Endodermal cell (in vitro differentiated cells): ENCODE results near the gene ZKSCAN1. TPM values are rescaled to one million over a fixed set of nuclear protein-coding genes. Genes with fewer than 3 reads are reported as not detected.
"Not testable (repeated sequence)": the region's sequence is repeated elsewhere in the genome, so short reads cannot be mapped to it uniquely, and the experiment has no call there.

Source experiments
- DNase-seq: peaks from one replicate; pipeline ENCODE4 v3.0.0-alpha.2; 2017
- H3K27ac ChIP-seq: 2 replicates; pipeline ENCODE4 v1.5.1; 2013; ENCODE audit warnings: mild to moderate bottlenecking, low read depth, low read length, moderate library complexity
- H3K27me3 ChIP-seq: 2 replicates; pipeline ENCODE4 v1.6.1; 2013; ENCODE audit warnings: mild to moderate bottlenecking, low read length, moderate library complexity; ENCODE audit not compliant: insufficient read depth, control insufficient read depth, poor library complexity, severe bottlenecking
- H3K36me3 ChIP-seq: 2 replicates; pipeline ENCODE4 v1.7.0; 2013; ENCODE audit warnings: mild to moderate bottlenecking, low read length, moderate library complexity; ENCODE audit not compliant: control insufficient read depth, insufficient read depth
- H3K4me1 ChIP-seq: one replicate; pipeline ENCODE4 v1.7.0; 2013; ENCODE audit warnings: low read length; ENCODE audit not compliant: control insufficient read depth, insufficient read depth
- H3K4me3 ChIP-seq: 2 replicates; pipeline ENCODE4 v1.5.1; 2013; ENCODE audit warnings: mild to moderate bottlenecking, low read length, moderate library complexity
- H3K9ac ChIP-seq: 2 replicates; pipeline ENCODE4 v1.6.1; 2013; ENCODE audit warnings: mild to moderate bottlenecking, low read length, moderate library complexity; ENCODE audit not compliant: poor library complexity, severe bottlenecking; ENCODE audit errors: extremely low read depth
- H3K9me3 ChIP-seq: 2 replicates; pipeline ENCODE4 v1.6.1; 2013; ENCODE audit warnings: mild to moderate bottlenecking, low read length, moderate library complexity; ENCODE audit not compliant: control insufficient read depth
- H3K27ac Mint-ChIP-seq: 2 replicates; pipeline ENCODE4 v1.8.0; 2020; ENCODE audit warnings: mixed read lengths
- H3K27me3 Mint-ChIP-seq: 2 replicates; pipeline ENCODE4 v1.8.0; 2021; ENCODE audit warnings: mild to moderate bottlenecking, mixed read lengths; ENCODE audit not compliant: insufficient read depth
- H3K36me3 Mint-ChIP-seq: 2 replicates; pipeline ENCODE4 v1.8.0; 2020; ENCODE audit warnings: low read depth, mixed read lengths
- H3K4me1 Mint-ChIP-seq: 2 replicates; pipeline ENCODE4 v1.8.0; 2020; ENCODE audit warnings: mixed read lengths
- H3K4me3 Mint-ChIP-seq: 2 replicates; pipeline ENCODE4 v1.8.0; 2020; ENCODE audit warnings: mild to moderate bottlenecking, moderate library complexity, mixed read lengths
- H3K9me3 Mint-ChIP-seq: 2 replicates; pipeline ENCODE4 v1.8.0; 2020; ENCODE audit warnings: mild to moderate bottlenecking, mixed read lengths
- CTCF ChIP-seq: fragments of 200-600 bp; sonication (generic); conservative IDR thresholded peaks from 2 replicates; pipeline ENCODE4 v1.5.0; 2021; ENCODE audit warnings: antibody characterized with exemption, mild to moderate bottlenecking
- WGBS, 2 experiments: methylation state at CpG; one replicate each; pipeline versions ENCODE4 v1.1.5 to v1.1.7; 2013; ENCODE audit warnings: missing lambda C conversion rate in 2 of 2, mixed read lengths in 1 of 2; ENCODE audit not compliant: insufficient coverage in 1 of 2, insufficient read length in 1 of 2; 5-methylcytosine and 5-hydroxymethylcytosine counted together
- long read RNA-seq, 4 experiments: library from polyadenylated mRNA in 2 of 4; library from RNA in 1 of 4; library from capped mRNA in 1 of 4; stranded (forward) in 3 of 4; unstranded in 1 of 4; transcript quantifications; one replicate each; pipeline ENCODE4 v2.0.0, GENCODE V29; 2020 to 2021; ENCODE audit warnings: inconsistent platforms in 1 of 4
- polyA plus RNA-seq, 2 experiments: library from polyadenylated mRNA; stranded (reverse); fragments of 50-300 nt; gene quantifications; one replicate each; pipeline ENCODE4 v1.2.3, GENCODE V29; 2013
- total RNA-seq, 2 donors: library from RNA; stranded (reverse); fragmentation: NEBNext Ultra II Directional in 1 of 2; extraction: Animal tissue kit (Norgen Biotek cat#: 25700) in 1 of 2; gene quantifications; 2 replicates in 1 of 2; 3 replicates in 1 of 2; pipeline ENCODE4 v1.2.1, GENCODE V29; 2021

Gene ZKSCAN1
- total RNA-seq, result 10 to 100 TPM; 57.1 to 68.0 TPM
- polyA plus RNA-seq (2013, experiment 1 of 2), result 43.6 TPM
- 42.6 TPM for polyA plus RNA-seq (2013, experiment 2 of 2)
- long read RNA-seq, experiment 1, partial matches to known transcripts, result 0 of 11 reads
- long read RNA-seq, experiment 1, other reads (novel, unspliced or antisense), result 11 of 11 reads
- long read RNA-seq, experiment 2, full-length matches to known transcripts, result 9 of 41 reads
- long read RNA-seq, experiment 2, partial matches to known transcripts, result 2 of 41 reads
- long read RNA-seq, experiment 2, other reads (novel, unspliced or antisense), result 30 of 41 reads
- long read RNA-seq, experiment 3, full-length matches to known transcripts, result 65 of 93 reads
- long read RNA-seq, experiment 3, partial matches to known transcripts, result 8 of 93 reads
- long read RNA-seq, experiment 3, other reads (novel, unspliced or antisense), result 20 of 93 reads
- long read RNA-seq, experiment 4, full-length matches to known transcripts, result 5 of 15 reads
- long read RNA-seq, experiment 4, partial matches to known transcripts, result 2 of 15 reads
- long read RNA-seq, experiment 4, other reads (novel, unspliced or antisense), result 8 of 15 reads

GRCh38 chr7:100015232-100016214 is at the start of gene ZKSCAN1:
ZKSCAN1 (plus strand) TSS chr7:100015596; CDS start chr7:100023507, 7,911 bp downstream.
- Histone ChIP-seq H3K36me3 (peaks cover 11% of the 10 kb centered on the region), H3K4me3 (peak within 1 kb of the TSS; percentile 99), H3K9ac (peak within 1 kb of the TSS; percentile 95), H3K9me3 (no peaks in the 10 kb centered on the region), H3K27ac (peak within 1 kb of the TSS; percentile 93), H3K27me3 (no peaks in the 10 kb centered on the region), H3K4me1 (no peaks in the 10 kb centered on the region)
- H3K4me1 Mint-ChIP-seq, result peaks cover 16% of the 10 kb centered on the region
- 0 to 1% methylated on average over 11 to 70 of the region's 70 CpGs for WGBS, 2 experiments
- peaks cover 2% of the 10 kb centered on the region for H3K27me3 Mint-ChIP-seq
- DNase-seq, result peak; percentile 94
- no peak for TF ChIP-seq CTCF
- H3K9me3 Mint-ChIP-seq, result no peaks in the 10 kb centered on the region
- H3K4me3 Mint-ChIP-seq, result peak within 1 kb of the TSS; percentile 93
- H3K27ac Mint-ChIP-seq, result peak within 1 kb of the TSS; percentile 97
- H3K36me3 Mint-ChIP-seq, result peaks cover 15% of the 10 kb centered on the region

GRCh38 chr7:99969298-99969697 is 46.1 kb upstream of the ZKSCAN1 start:
- H3K36me3 Mint-ChIP-seq, result no peaks in the 10 kb centered on the region
- H3K4me3 Mint-ChIP-seq, result no peak overlapping the region
- no peaks in the 10 kb centered on the region for H3K9me3 ChIP-seq
- H3K27me3 Mint-ChIP-seq, result peaks cover 14% of the 10 kb centered on the region
- 82 to 88% methylated on average over 2 to 3 of the region's 3 CpGs for WGBS, 2 experiments
- no peak overlapping the region for H3K9ac ChIP-seq
- no peaks in the 10 kb centered on the region for H3K36me3 ChIP-seq
- H3K27ac ChIP-seq, result no peak overlapping the region
- no peaks in the 10 kb centered on the region for H3K9me3 Mint-ChIP-seq
- no peaks in the 10 kb centered on the region for H3K4me1 ChIP-seq
- H3K27ac Mint-ChIP-seq, result no peak overlapping the region
- H3K4me1 Mint-ChIP-seq, result no peaks in the 10 kb centered on the region
- peaks cover 7% of the 10 kb centered on the region for H3K27me3 ChIP-seq
- TF ChIP-seq CTCF, result no peak
- no peak for DNase-seq
- H3K4me3 ChIP-seq, result no peak overlapping the region

- H3K4me1 ChIP-seq, H3K27ac ChIP-seq, H3K36me3 Mint-ChIP-seq, H3K9me3 ChIP-seq, H3K27ac Mint-ChIP-seq, H3K4me3 Mint-ChIP-seq, H3K27me3 ChIP-seq, H3K4me1 Mint-ChIP-seq, H3K27me3 Mint-ChIP-seq, H3K9ac ChIP-seq, H3K4me3 ChIP-seq, H3K36me3 ChIP-seq, H3K9me3 Mint-ChIP-seq, DNase-seq: not testable (repeated sequence)
- 44% methylated on average over 1 of the region's 1 CpG; no CpG with 5 or more reads in 1 of the 2 experiments for WGBS, 2 experiments
These were observed 45.6 kb upstream of the ZKSCAN1 start for GRCh38 chr7:99969813-99970212.
